NT2/D1 (cell line): ENCODE results near the gene ADARB2.

Experiments
- DNase-seq: peaks from one replicate; pipeline ENCODE4 v3.0.0-alpha.2; 2011; ENCODE audit warnings: low read depth, low spot score
- H3K27me3 ChIP-seq: 2 replicates; pipeline ENCODE4 v1.6.0; 2011; ENCODE audit warnings: mild to moderate bottlenecking; ENCODE audit not compliant: insufficient read length, insufficient read depth
- H3K36me3 ChIP-seq: 2 replicates; pipeline ENCODE4 v1.6.1; 2011; ENCODE audit warnings: mild to moderate bottlenecking, low read length, mixed read lengths; ENCODE audit not compliant: insufficient read depth, insufficient read length
- H3K4me1 ChIP-seq: 2 replicates; pipeline ENCODE4 v1.5.1; 2011; ENCODE audit not compliant: insufficient read depth, insufficient read length
- H3K4me3 ChIP-seq: 2 replicates; pipeline ENCODE4 v1.5.1; 2011; ENCODE audit warnings: low read depth; ENCODE audit not compliant: insufficient read length
- H3K9ac ChIP-seq: 2 replicates; pipeline ENCODE4 v1.6.0; 2011; ENCODE audit warnings: low read depth; ENCODE audit not compliant: insufficient read length
- H3K9me3 ChIP-seq: 2 replicates; pipeline ENCODE4 v1.5.1; 2011; ENCODE audit warnings: mild to moderate bottlenecking, low read length; ENCODE audit not compliant: insufficient read depth
- SUZ12 ChIP-seq: IDR thresholded peaks from 2 replicates; pipeline ENCODE4 v1.6.1; 2011; ENCODE audit not compliant: insufficient read length, insufficient read depth; ENCODE audit errors: extremely low read depth
- YY1 ChIP-seq: IDR thresholded peaks from 2 replicates; pipeline ENCODE4 v1.6.1; 2011; ENCODE audit not compliant: insufficient read length, insufficient read depth
- ZNF274 ChIP-seq: IDR thresholded peaks from 2 replicates; pipeline ENCODE4 v1.6.1; 2011; ENCODE audit warnings: mild to moderate bottlenecking, low read depth, low read length

Gene ADARB2

DNA sequence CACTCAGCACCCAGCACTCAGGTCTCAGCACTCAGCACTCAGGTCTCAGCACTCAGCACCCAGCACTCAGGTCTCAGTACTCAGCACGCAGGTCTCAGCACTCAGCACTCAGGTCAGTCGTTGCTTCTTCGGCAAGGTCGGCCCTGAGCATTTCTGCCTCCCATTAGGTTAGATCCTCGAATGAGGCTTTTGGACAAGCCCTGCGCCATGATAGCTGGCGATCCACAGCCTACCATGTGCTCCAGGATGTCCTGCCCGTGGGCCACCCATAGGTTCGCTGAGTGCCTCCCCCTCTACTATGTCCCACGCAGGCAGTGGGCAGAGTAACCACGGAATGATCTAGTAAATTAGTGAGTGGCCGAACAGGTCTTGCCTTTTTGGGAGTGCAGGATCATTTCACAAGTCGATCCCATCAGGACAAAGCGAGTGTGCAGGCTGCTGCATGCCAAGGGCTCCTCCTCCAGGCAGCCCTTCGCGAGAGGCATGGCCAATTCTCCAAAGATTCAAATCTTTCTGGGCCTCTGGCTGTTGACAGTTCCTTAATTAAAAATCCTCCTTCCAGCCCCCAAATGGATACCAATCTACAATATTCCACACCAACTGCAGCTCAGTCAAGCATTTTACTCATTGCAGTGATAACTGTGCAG is 206.3 kb downstream of the ADARB2 start:
- Histone ChIP-seq H3K4me1 (peaks cover 3% of the 10 kb centered on the region), H3K36me3 (no peaks in the 10 kb centered on the region), H3K27me3 (no peaks in the 10 kb centered on the region), H3K9me3 (no peaks in the 10 kb centered on the region), H3K9ac (no peak overlapping the region), H3K4me3 (no peak overlapping the region)
- TF ChIP-seq SUZ12 = no peak
- no peak for TF ChIP-seq YY1
- no peak for TF ChIP-seq ZNF274
- no peak for DNase-seq

- H3K27me3 ChIP-seq = no peaks in the 10 kb centered on the region
- no peak overlapping the region for H3K4me3 ChIP-seq
- DNase-seq = no peak
- TF ChIP-seq YY1 = no peak
- TF ChIP-seq SUZ12 = no peak
- TF ChIP-seq ZNF274 = no peak
- no peak overlapping the region for H3K9ac ChIP-seq
- peaks cover 3% of the 10 kb centered on the region for H3K4me1 ChIP-seq
- no peaks in the 10 kb centered on the region for H3K9me3 ChIP-seq
- H3K36me3 ChIP-seq = no peaks in the 10 kb centered on the region
These were observed 207.4 kb downstream of the ADARB2 start for GRCh38 chr10:1529806-1530413.

- Histone ChIP-seq H3K9me3 (no peaks in the 10 kb centered on the region), H3K4me1 (peaks cover 3% of the 10 kb centered on the region), H3K4me3 (no peak overlapping the region), H3K9ac (no peak overlapping the region), H3K27me3 (no peaks in the 10 kb centered on the region), H3K36me3 (no peaks in the 10 kb centered on the region)
- no peak for DNase-seq
- TF ChIP-seq YY1 (no peak), ZNF274 (no peak), SUZ12 (no peak)
These were observed 209.4 kb downstream of the ADARB2 start for GRCh38 chr10:1527951-1528350.

DNA sequence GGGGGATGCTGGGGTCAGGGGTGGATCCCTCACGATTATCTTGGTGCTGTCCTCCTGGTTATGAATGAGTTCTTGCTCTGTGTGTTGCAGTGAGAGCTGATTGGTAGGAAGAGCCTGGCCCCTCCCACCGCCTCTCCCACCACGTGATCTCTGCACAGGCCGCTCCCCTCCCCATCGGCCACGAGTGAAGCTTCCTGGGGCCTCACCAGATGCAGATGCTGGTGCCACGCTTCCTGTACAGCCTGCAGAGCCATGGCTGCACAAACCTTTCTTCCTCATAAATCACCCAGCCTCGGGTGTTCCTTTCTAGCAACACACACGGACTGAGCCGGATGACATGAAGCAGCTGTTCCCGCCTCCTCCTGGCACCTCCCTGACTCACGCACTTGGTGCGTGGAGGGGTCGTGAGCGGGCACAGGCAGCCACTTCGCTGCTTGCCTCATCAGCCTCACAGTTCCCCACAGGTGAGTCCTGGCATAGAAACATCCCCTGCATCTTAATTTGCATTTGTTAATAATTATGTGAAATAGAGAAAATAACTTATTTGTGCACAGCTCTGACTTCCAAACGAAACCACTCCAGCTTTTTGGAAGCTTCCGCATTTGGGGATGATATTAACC is 210.8 kb downstream of the ADARB2 start:
- DNase-seq = no peak
- Histone ChIP-seq H3K4me1 (peaks cover 3% of the 10 kb centered on the region), H3K9me3 (no peaks in the 10 kb centered on the region), H3K9ac (no peak overlapping the region), H3K36me3 (no peaks in the 10 kb centered on the region), H3K27me3 (no peaks in the 10 kb centered on the region), H3K4me3 (no peak overlapping the region)
- TF ChIP-seq SUZ12 (no peak), YY1 (no peak), ZNF274 (no peak)

DNA sequence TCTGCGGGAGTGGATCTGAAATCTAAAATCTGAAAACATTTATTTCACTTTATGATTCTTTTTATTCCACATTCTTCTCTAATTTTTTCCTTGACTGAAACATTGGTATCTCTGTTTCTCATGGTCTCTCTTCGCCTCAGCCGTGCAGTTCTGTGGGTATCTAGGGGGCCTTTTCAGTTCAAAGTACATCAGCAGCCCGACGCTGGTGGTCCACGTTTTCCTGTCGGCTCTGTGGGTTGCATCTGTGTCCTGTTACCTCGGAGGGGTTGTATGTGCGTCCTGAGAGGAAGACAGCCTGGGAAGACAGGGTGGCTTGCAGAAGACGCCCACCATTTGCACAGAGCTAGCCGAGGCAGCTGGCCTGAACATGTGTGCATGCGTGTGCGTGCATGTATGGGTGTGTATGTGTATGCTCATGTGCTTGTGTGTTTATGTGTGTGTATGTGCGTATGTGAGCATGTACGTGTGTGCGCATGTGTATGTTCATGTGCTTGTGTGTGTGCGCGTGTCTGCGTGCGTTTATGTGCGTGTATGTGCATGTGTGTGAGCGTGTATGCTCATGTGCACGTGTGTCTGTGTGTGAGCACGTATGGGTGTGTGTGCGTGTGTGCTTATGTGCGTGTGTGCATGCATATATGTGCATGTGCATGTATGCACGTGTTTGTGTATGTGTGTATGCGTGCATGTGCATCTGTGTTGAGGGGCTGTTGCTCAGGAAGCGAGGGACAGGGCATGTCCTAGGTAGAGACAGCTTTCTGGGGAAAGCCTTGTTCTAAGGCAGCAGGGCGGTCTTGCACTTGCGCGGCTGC is 211.8 kb downstream of the ADARB2 start:
- TF ChIP-seq SUZ12 (no peak), ZNF274 (no peak), YY1 (no peak)
- Histone ChIP-seq H3K4me3 (no peak overlapping the region), H3K36me3 (no peaks in the 10 kb centered on the region), H3K27me3 (no peaks in the 10 kb centered on the region), H3K9ac (no peak overlapping the region), H3K4me1 (peaks cover 3% of the 10 kb centered on the region), H3K9me3 (no peaks in the 10 kb centered on the region)
- no peak for DNase-seq

DNA sequence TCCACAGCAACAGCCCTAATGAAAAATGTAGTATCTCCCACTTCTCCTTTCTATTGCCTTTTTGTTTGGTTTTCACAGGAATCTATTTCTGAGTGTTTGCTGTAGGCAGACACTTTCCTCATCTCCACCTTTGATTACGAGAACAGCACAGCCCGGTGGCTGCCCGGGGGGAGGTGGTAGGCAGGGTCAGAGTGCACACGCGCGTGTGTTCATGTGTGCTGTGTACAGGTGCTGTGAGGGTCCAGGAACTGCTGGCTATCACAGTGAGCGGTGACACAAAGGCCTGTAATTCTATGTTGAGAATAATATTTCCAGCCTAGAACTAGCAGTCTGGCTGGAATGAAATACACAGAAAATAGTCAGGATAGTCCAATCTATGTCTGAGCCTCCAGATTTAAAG is 212.8 kb downstream of the ADARB2 start:
- H3K9me3 ChIP-seq = no peaks in the 10 kb centered on the region
- TF ChIP-seq SUZ12 (no peak), YY1 (no peak), ZNF274 (no peak)
- DNase-seq = no peak
- no peaks in the 10 kb centered on the region for H3K27me3 ChIP-seq
- no peak overlapping the region for H3K4me3 ChIP-seq
- H3K36me3 ChIP-seq = no peaks in the 10 kb centered on the region
- H3K4me1 ChIP-seq = peaks cover 3% of the 10 kb centered on the region
- no peak overlapping the region for H3K9ac ChIP-seq
